Measurements from ENCODE around the gene CYRIA.
A peak's percentile ranks its signal among the peaks of the same experiment; 100 is the strongest.

The CYRIA gene

GRCh38 chr2:16665748-16666448, at the start of gene CYRIA:
Gene CYRIA (minus strand): TSS chr2:16665834. CDS start chr2:16588119, 77,715 bp downstream.
- DNase-seq: peak; percentile 72

- DNase-seq: no peak
These were observed 47.4 kb upstream of the CYRIA start for GRCh38 chr2:16713011-16713423.

- DNase-seq: no peak
These were observed 44.1 kb upstream of the CYRIA start for GRCh38 chr2:16709769-16710168.

- no peak for DNase-seq
These were observed 42.5 kb upstream of the CYRIA start for GRCh38 chr2:16708173-16708572.

- DNase-seq: no peak
These were observed 41.5 kb upstream of the CYRIA start for GRCh38 chr2:16707014-16707623.

GRCh38 chr2:16700551-16701259, 35.1 kb upstream of the CYRIA start:
- DNase-seq: no peak

GRCh38 chr2:16693854-16694253, 28.2 kb upstream of the CYRIA start:
- DNase-seq: no peak

GRCh38 chr2:16691261-16691660, 25.6 kb upstream of the CYRIA start:
- DNase-seq: no peak

GRCh38 chr2:16687955-16688354, 22.3 kb upstream of the CYRIA start:
- no peak for DNase-seq

- no peak for DNase-seq
These were observed 21.6 kb upstream of the CYRIA start for GRCh38 chr2:16687222-16687621.

GRCh38 chr2:16686641-16687040, 21.0 kb upstream of the CYRIA start:
- DNase-seq: no peak

GRCh38 chr2:16685340-16685715, 19.7 kb upstream of the CYRIA start:
- no peak for DNase-seq

GRCh38 chr2:16684676-16685339, 19.2 kb upstream of the CYRIA start:
- DNase-seq: no peak

- no peak for DNase-seq
These were observed 17.9 kb upstream of the CYRIA start for GRCh38 chr2:16683576-16683975.

- peak; percentile 58 for DNase-seq
These were observed 16.9 kb upstream of the CYRIA start for GRCh38 chr2:16682431-16683118.

- DNase-seq: no peak
These were observed 15.1 kb upstream of the CYRIA start for GRCh38 chr2:16680781-16681180.

- DNase-seq: no peak
These were observed 14.7 kb upstream of the CYRIA start for GRCh38 chr2:16680304-16680703.

- no peak for DNase-seq
These were observed 13.3 kb upstream of the CYRIA start for GRCh38 chr2:16678964-16679363.

GRCh38 chr2:16677875-16678274, 12.2 kb upstream of the CYRIA start:
- no peak for DNase-seq

GRCh38 chr2:16675781-16676180, 10.1 kb upstream of the CYRIA start:
- no peak for DNase-seq

GRCh38 chr2:16674154-16674553, 8.5 kb upstream of the CYRIA start:
- no peak for DNase-seq

GRCh38 chr2:16671760-16672159, 6.1 kb upstream of the CYRIA start:
- DNase-seq: no peak

- no peak for DNase-seq
These were observed 3.8 kb upstream of the CYRIA start for GRCh38 chr2:16669388-16669787.

All from right forelimb (tissue), 1 donor.